ENCODE results near the gene RTL10. TPM values are rescaled to one million over a fixed set of nuclear protein-coding genes. Genes with fewer than 3 reads are reported as not detected.

The RTL10 gene
- total and polyA plus RNA-seq, 7 experiments from 2014 or later = 14.9 to 36.8 (median 20.8) TPM

GRCh38 chr22:19878461-19879245, 24.0 kb upstream of the RTL10 start:
- Histone ChIP-seq H3K36me3 (ENCODE audit: control insufficient read depth in 2 of 3, insufficient read depth in 3 of 3, low read length in 3 of 3) (no peaks in the 10 kb centered on the region), H3K9me3 (ENCODE audit: control insufficient read depth in 2 of 3, low read length in 3 of 3) (no peaks in the 10 kb centered on the region), H3K4me3 (ENCODE audit: low read length) (no peak overlapping the region), H3K27me3 (ENCODE audit: control insufficient read depth in 2 of 2, insufficient read depth in 2 of 2, low read length in 2 of 2) (no peaks in the 10 kb centered on the region), H3K27ac (ENCODE audit: low read depth, low read length) (no peak overlapping the region), H3K4me1 (ENCODE audit: control insufficient read depth in 2 of 2, insufficient read depth in 2 of 2, low read length in 2 of 2) (peaks cover 0 to 18% of the 10 kb centered on the region in 2 donors)
- Mint-ChIP-seq H3K4me3 (no peak overlapping the region), H3K4me1 (peaks cover 0 to 15% (median 12%) of the 10 kb centered on the region in 7 donors), H3K27me3 (no peaks in the 10 kb centered on the region), H3K9me3 (no peaks in the 10 kb centered on the region), H3K27ac (peak overlapping the region in 1 of 9 donors; percentile 22), H3K36me3 (no peaks in the 10 kb centered on the region)
- no peak for ATAC-seq
- CTCF ChIA-PET = no interaction called here
- intact Hi-C loops (cut with micrococcal nuclease) = no loop called here
- no peak for DNase-seq
- POLR2A ChIA-PET = interaction anchor here (5.2 to 5.4 kb wide), 2 partner anchors 8 to 23 kb away, joined by 27 to 36 read pairs; partner anchors contain the start of genes GNB1L and RTL10

- Mint-ChIP-seq H3K27me3 (no peaks in the 10 kb centered on the region), H3K4me3 (peak overlapping the region in 1 of 10 donors; percentile 34), H3K36me3 (no peaks in the 10 kb centered on the region), H3K9me3 (no peaks in the 10 kb centered on the region), H3K27ac (peak overlapping the region in 2 of 9 donors; percentile 54 to 55), H3K4me1 (peaks cover 0 to 15% (median 10%) of the 10 kb centered on the region in 7 donors)
- Histone ChIP-seq H3K4me1 (ENCODE audit: control insufficient read depth in 2 of 2, insufficient read depth in 2 of 2, low read length in 2 of 2) (peaks cover 0 to 17% of the 10 kb centered on the region in 2 donors), H3K27ac (ENCODE audit: low read depth, low read length) (no peak overlapping the region), H3K4me3 (ENCODE audit: low read length) (no peak overlapping the region), H3K27me3 (ENCODE audit: control insufficient read depth in 2 of 2, insufficient read depth in 2 of 2, low read length in 2 of 2) (no peaks in the 10 kb centered on the region), H3K9me3 (ENCODE audit: control insufficient read depth in 2 of 3, low read length in 3 of 3) (no peaks in the 10 kb centered on the region), H3K36me3 (ENCODE audit: control insufficient read depth in 2 of 3, insufficient read depth in 3 of 3, low read length in 3 of 3) (no peaks in the 10 kb centered on the region)
- ChIA-PET POLR2A (interaction anchor here (5.2 to 5.4 kb wide), 2 partner anchors 8 to 23 kb away, joined by 27 to 36 read pairs; partner anchors contain the start of genes GNB1L and RTL10), CTCF (no interaction called here)
- intact Hi-C loops (cut with micrococcal nuclease) = no loop called here
- ATAC-seq = no peak
- no peak for DNase-seq
These were observed 23.1 kb upstream of the RTL10 start for GRCh38 chr22:19877626-19878339.

GRCh38 chr22:19876941-19877625, 22.4 kb upstream of the RTL10 start:
- Mint-ChIP-seq H3K9me3 (no peaks in the 10 kb centered on the region), H3K27me3 (no peaks in the 10 kb centered on the region), H3K36me3 (no peaks in the 10 kb centered on the region), H3K4me1 (peaks cover 0 to 15% (median 10%) of the 10 kb centered on the region in 7 donors), H3K4me3 (peak overlapping the region in 1 of 10 donors; percentile 34), H3K27ac (peak overlapping the region in 2 of 9 donors; percentile 54 to 55)
- ATAC-seq (no peak), DNase-seq (no peak)
- ChIA-PET CTCF (no interaction called here), POLR2A (interaction anchor here (1.4 to 5.4 kb wide), 4 partner anchors 9 to 147 kb away, joined by 3 to 36 read pairs (median 28); partner anchors contain the start of genes GNB1L and RTL10)
- no peaks in the 10 kb centered on the region for H3K27me3 ChIP-seq (ENCODE audit: control insufficient read depth in 2 of 2, insufficient read depth in 2 of 2, low read length in 2 of 2)
- no peaks in the 10 kb centered on the region for H3K9me3 ChIP-seq (ENCODE audit: control insufficient read depth in 2 of 3, low read length in 3 of 3)
- H3K4me1 ChIP-seq (ENCODE audit: control insufficient read depth in 2 of 2, insufficient read depth in 2 of 2, low read length in 2 of 2) = peaks cover 0 to 17% of the 10 kb centered on the region in 2 donors
- H3K4me3 ChIP-seq (ENCODE audit: low read length) = no peak overlapping the region
- no peaks in the 10 kb centered on the region for H3K36me3 ChIP-seq (ENCODE audit: control insufficient read depth in 2 of 3, insufficient read depth in 3 of 3, low read length in 3 of 3)
- H3K27ac ChIP-seq (ENCODE audit: low read depth, low read length) = no peak overlapping the region
- intact Hi-C loops (cut with micrococcal nuclease) = no loop called here

DNA sequence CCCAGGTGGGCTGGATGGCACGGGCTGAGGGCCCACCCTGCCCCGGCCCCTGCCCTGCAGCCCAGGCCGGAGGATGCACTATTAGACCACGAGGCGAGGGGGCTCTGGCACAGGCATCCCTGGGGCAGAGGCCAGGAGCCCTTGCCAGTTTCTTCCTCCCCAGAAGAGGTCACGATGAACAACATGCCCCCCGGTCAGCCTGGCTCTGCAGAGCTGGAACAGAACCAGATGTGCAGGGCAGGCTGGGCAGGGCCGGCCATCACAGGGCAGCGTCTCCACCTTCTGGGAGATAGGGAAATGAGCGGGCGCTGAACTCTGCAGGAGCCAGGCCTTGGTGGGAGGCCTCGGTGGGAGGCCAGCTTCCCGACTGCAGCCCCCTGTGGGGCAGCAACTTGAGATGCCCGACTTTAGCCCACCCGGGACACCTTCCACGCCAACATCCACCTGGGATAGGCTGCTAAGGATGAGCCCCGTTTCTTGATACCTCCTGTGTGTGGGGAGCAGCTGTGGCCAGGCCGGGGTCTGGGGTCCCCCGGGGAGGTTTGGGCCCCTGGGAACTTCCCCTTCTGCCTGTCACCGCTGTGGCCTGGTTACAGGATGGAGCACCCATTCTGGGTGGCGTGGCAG, 21.8 kb upstream of the RTL10 start:
- POLR2A ChIA-PET = interaction anchor here (1.4 to 5.4 kb wide), 4 partner anchors 10 to 146 kb away, joined by 3 to 36 read pairs (median 28); partner anchors contain the start of genes GNB1L and RTL10
- no peak for ATAC-seq
- H3K27me3 ChIP-seq (ENCODE audit: control insufficient read depth in 2 of 2, insufficient read depth in 2 of 2, low read length in 2 of 2) = no peaks in the 10 kb centered on the region

GRCh38 chr22:19875531-19876313, 21.0 kb upstream of the RTL10 start:
- intact Hi-C loops (cut with micrococcal nuclease) = no loop called here

More for the DNA sequence above, 21.8 kb upstream of the RTL10 start:
- no peak overlapping the region for H3K4me3 ChIP-seq (ENCODE audit: low read length)
- peak in 1 of 9 donors; percentile 1 for DNase-seq
- CTCF ChIA-PET = no interaction called here
- intact Hi-C loops (cut with micrococcal nuclease) = no loop called here
- H3K4me1 ChIP-seq (ENCODE audit: control insufficient read depth in 2 of 2, insufficient read depth in 2 of 2, low read length in 2 of 2) = peaks cover 0 to 17% of the 10 kb centered on the region in 2 donors
- no peaks in the 10 kb centered on the region for H3K36me3 ChIP-seq (ENCODE audit: control insufficient read depth in 2 of 3, insufficient read depth in 3 of 3, low read length in 3 of 3)
- Mint-ChIP-seq H3K36me3 (no peaks in the 10 kb centered on the region), H3K9me3 (no peaks in the 10 kb centered on the region), H3K4me3 (no peak overlapping the region), H3K27ac (no peak overlapping the region), H3K4me1 (peaks cover 0 to 15% (median 10%) of the 10 kb centered on the region in 7 donors), H3K27me3 (no peaks in the 10 kb centered on the region)
- H3K27ac ChIP-seq (ENCODE audit: low read depth, low read length) = no peak overlapping the region
- no peaks in the 10 kb centered on the region for H3K9me3 ChIP-seq (ENCODE audit: control insufficient read depth in 2 of 3, low read length in 3 of 3)

More at GRCh38 chr22:19875531-19876313, 21.0 kb upstream of the RTL10 start:
- no peaks in the 10 kb centered on the region for H3K36me3 ChIP-seq (ENCODE audit: control insufficient read depth in 2 of 3, insufficient read depth in 3 of 3, low read length in 3 of 3)
- H3K27ac Mint-ChIP-seq = peak overlapping the region in 3 of 9 donors; percentile 52 to 75 (median 63)
- no peaks in the 10 kb centered on the region for H3K9me3 Mint-ChIP-seq
- ATAC-seq = no peak
- CTCF ChIA-PET = no interaction called here
- H3K36me3 Mint-ChIP-seq = no peaks in the 10 kb centered on the region
- peak in 1 of 9 donors; percentile 3 for DNase-seq
- POLR2A ChIA-PET = interaction anchor here (1.4 to 5.4 kb wide), 4 partner anchors 10 to 145 kb away, joined by 3 to 36 read pairs (median 28); partner anchors contain the start of genes GNB1L and RTL10
- H3K9me3 ChIP-seq (ENCODE audit: control insufficient read depth in 2 of 3, low read length in 3 of 3) = no peaks in the 10 kb centered on the region
- no peak overlapping the region for H3K4me3 ChIP-seq (ENCODE audit: low read length)
- no peaks in the 10 kb centered on the region for H3K27me3 Mint-ChIP-seq
- H3K27me3 ChIP-seq (ENCODE audit: control insufficient read depth in 2 of 2, insufficient read depth in 2 of 2, low read length in 2 of 2) = no peaks in the 10 kb centered on the region
- no peak overlapping the region for H3K27ac ChIP-seq (ENCODE audit: low read depth, low read length)
- peaks cover 0 to 11% (median 10%) of the 10 kb centered on the region in 7 donors for H3K4me1 Mint-ChIP-seq
- H3K4me1 ChIP-seq (ENCODE audit: control insufficient read depth in 2 of 2, insufficient read depth in 2 of 2, low read length in 2 of 2) = peaks cover 0 to 17% of the 10 kb centered on the region in 2 donors
- no peak overlapping the region for H3K4me3 Mint-ChIP-seq
